ENCODE data around the gene ISG20L2. TPM values are rescaled to one million over a fixed set of nuclear protein-coding genes. Genes with fewer than 3 reads are reported as not detected.
"Not testable (repeated sequence)": the region's sequence is repeated elsewhere in the genome, so short reads cannot be mapped to it uniquely, and the experiment has no call there.

Gene ISG20L2
- total RNA-seq, 4 donors from 2014 or later, result 22.3 to 32.8 (median 28.4) TPM

- intact Hi-C loops (cut with DNase I), result no loop called here
- peak within 1 kb of the TSS; percentile 77 to 93 (median 88) for H3K4me3 ChIP-seq
- DNase-seq, result peak; percentile 95
- H3K27ac ChIP-seq, result peak within 1 kb of the TSS; percentile 90 to 98 (median 96)
- WGBS, 2 donors, result 0 to 1% methylated on average over 17 to 39 of the region's 50 CpGs
- no peak for TF ChIP-seq CTCF (IDR thresholded peaks at IDR 0.05)
- peak in 3 of 4 donors; percentile 4 to 56 (median 39) for TF ChIP-seq POLR2A (IDR thresholded peaks at IDR 0.05)
- no peaks in the 10 kb centered on the region for H3K9me3 ChIP-seq
- no peaks in the 10 kb centered on the region for H3K27me3 ChIP-seq
- H3K4me1 ChIP-seq, result peaks cover 17 to 59% (median 37%) of the 10 kb centered on the region in 3 donors
- H3K36me3 ChIP-seq, result peaks cover 0 to 24% (median 0%) of the 10 kb centered on the region in 3 donors
Measured at GRCh38 chr1:156767101-156767878, 38.7 kb upstream of the ISG20L2 start, which contains the start of gene PRCC. TSS of gene PRCC (plus strand) at chr1:156767535. CDS start at chr1:156767772, 237 bp downstream.

GRCh38 chr1:156766298-156767100 is 37.9 kb upstream of the ISG20L2 start:
- H3K27ac ChIP-seq, result peak overlapping the region; percentile 71 to 98 (median 87)
- no peak for DNase-seq
- WGBS, 2 donors, result 2 to 4% methylated on average over 13 of the region's 14 CpGs
- intact Hi-C loops (cut with DNase I), result no loop called here
- H3K4me1 ChIP-seq, result peaks cover 17 to 51% (median 36%) of the 10 kb centered on the region in 3 donors
- H3K9me3 ChIP-seq, result no peaks in the 10 kb centered on the region
- peaks cover 0 to 16% (median 0%) of the 10 kb centered on the region in 3 donors for H3K36me3 ChIP-seq
- H3K4me3 ChIP-seq, result peak overlapping the region; percentile 43 to 93 (median 81)
- no peaks in the 10 kb centered on the region for H3K27me3 ChIP-seq
- TF ChIP-seq CTCF (IDR thresholded peaks at IDR 0.05), result peak in 1 of 6 experiments; percentile 16
- TF ChIP-seq POLR2A (IDR thresholded peaks at IDR 0.05), result peak in 1 of 4 donors; percentile 9

GRCh38 chr1:156765666-156766065 is 37.1 kb upstream of the ISG20L2 start:
- peaks cover 17 to 43% (median 30%) of the 10 kb centered on the region in 3 donors for H3K4me1 ChIP-seq
- peak overlapping the region in 1 of 4 donors; percentile 77 for H3K4me3 ChIP-seq
- H3K27me3 ChIP-seq, result no peaks in the 10 kb centered on the region
- H3K27ac ChIP-seq, result peak overlapping the region in 2 of 4 donors; percentile 84 to 98
- DNase-seq, result no peak
- TF ChIP-seq CTCF (IDR thresholded peaks at IDR 0.05) (no peak), POLR2A (IDR thresholded peaks at IDR 0.05) (no peak)
- no peaks in the 10 kb centered on the region for H3K9me3 ChIP-seq
- intact Hi-C loops (cut with DNase I), result no loop called here
- WGBS, 2 donors, result 73 to 88% methylated on average over 2 to 5 of the region's 5 CpGs
- H3K36me3 ChIP-seq, result peaks cover 0 to 8% (median 0%) of the 10 kb centered on the region in 3 donors

- peaks cover 13 to 38% (median 26%) of the 10 kb centered on the region in 3 donors for H3K4me1 ChIP-seq
- H3K4me3 ChIP-seq; H3K9me3 ChIP-seq; H3K27me3 ChIP-seq; DNase-seq; H3K27ac ChIP-seq; intact Hi-C loops (cut with DNase I); H3K36me3 ChIP-seq: not testable (repeated sequence)
- WGBS, 2 donors, result 92 to 96% methylated on average over 14 to 15 of the region's 15 CpGs
Measured at GRCh38 chr1:156765136-156765535, 36.6 kb upstream of the ISG20L2 start.

GRCh38 chr1:156760796-156761104 is 32.2 kb upstream of the ISG20L2 start:
- DNase-seq, result no peak
- Histone ChIP-seq H3K9me3 (no peaks in the 10 kb centered on the region), H3K36me3 (no peaks in the 10 kb centered on the region), H3K27me3 (no peaks in the 10 kb centered on the region), H3K4me3 (no peak overlapping the region), H3K27ac (no peak overlapping the region), H3K4me1 (peaks cover 0 to 3% (median 1%) of the 10 kb centered on the region in 3 donors)
- intact Hi-C loops (cut with DNase I), result no loop called here
- TF ChIP-seq POLR2A (IDR thresholded peaks at IDR 0.05), result no peak
- no peak for TF ChIP-seq CTCF (IDR thresholded peaks at IDR 0.05)
- WGBS, 2 donors, result 77 to 83% methylated on average over 2 to 4 of the region's 4 CpGs

All from esophagus squamous epithelium (tissue), 5 donors.